ENCODE results near the gene SCGB3A1.

DNA sequence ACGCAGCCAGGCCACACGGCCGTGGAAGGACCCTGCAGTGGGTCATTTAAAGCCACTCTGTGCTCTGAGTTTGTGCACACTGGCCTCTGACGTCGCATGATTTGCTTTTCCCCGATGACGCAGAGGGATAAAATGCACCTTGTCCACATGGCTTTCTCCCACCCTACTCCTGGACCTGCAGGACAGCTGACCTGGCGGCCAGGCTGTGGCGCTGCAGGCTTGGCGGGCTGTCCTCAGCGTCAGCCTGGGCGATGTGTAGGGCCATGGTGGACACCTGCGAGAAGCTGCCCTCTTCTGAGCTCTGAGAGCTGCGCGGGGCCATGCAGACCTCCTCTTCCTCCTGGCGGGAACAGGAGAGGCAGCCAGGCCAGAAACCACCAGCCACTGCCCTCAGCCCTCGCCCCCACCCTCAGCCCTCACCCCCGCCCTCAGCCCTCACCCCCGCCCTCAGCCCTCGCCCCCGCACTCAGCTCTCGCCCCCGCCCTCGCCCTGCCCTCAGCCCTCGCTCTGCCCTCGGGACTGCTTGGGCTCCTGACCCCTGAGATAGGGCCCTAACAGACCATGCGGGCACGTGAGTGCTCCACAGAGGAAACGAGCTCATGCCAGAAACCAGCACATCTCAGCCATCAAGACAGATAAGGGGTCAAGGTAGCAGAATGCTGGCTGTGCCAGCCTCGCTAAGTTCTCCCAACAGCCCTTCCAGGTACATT, 20.0 kb upstream of the SCGB3A1 start:
- TF ChIP-seq, protein P1, sequence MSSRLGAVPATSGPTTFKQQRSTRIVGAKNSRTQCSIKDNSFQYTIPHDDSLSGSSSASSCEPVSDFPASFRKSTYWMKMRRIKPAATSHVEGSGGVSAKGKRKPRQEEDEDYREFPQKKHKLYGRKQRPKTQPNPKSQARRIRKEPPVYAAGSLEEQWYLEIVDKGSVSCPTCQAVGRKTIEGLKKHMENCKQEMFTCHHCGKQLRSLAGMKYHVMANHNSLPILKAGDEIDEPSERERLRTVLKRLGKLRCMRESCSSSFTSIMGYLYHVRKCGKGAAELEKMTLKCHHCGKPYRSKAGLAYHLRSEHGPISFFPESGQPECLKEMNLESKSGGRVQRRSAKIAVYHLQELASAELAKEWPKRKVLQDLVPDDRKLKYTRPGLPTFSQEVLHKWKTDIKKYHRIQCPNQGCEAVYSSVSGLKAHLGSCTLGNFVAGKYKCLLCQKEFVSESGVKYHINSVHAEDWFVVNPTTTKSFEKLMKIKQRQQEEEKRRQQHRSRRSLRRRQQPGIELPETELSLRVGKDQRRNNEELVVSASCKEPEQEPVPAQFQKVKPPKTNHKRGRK (CRISPR knock-in tag; IDR thresholded peaks at IDR 0.05; ENCODE audit: borderline replicate concordance), result no peak
- TF ChIP-seq TCF7 (CRISPR knock-in tag; IDR thresholded peaks at IDR 0.05; ENCODE audit: low read depth), result no peak
- no peak for TF ChIP-seq USF2 (CRISPR knock-in tag; IDR thresholded peaks at IDR 0.05)
- TF ChIP-seq ELF4 (CRISPR knock-in tag; IDR thresholded peaks at IDR 0.05; ENCODE audit: low read depth), result no peak
- TF ChIP-seq, protein P2, sequence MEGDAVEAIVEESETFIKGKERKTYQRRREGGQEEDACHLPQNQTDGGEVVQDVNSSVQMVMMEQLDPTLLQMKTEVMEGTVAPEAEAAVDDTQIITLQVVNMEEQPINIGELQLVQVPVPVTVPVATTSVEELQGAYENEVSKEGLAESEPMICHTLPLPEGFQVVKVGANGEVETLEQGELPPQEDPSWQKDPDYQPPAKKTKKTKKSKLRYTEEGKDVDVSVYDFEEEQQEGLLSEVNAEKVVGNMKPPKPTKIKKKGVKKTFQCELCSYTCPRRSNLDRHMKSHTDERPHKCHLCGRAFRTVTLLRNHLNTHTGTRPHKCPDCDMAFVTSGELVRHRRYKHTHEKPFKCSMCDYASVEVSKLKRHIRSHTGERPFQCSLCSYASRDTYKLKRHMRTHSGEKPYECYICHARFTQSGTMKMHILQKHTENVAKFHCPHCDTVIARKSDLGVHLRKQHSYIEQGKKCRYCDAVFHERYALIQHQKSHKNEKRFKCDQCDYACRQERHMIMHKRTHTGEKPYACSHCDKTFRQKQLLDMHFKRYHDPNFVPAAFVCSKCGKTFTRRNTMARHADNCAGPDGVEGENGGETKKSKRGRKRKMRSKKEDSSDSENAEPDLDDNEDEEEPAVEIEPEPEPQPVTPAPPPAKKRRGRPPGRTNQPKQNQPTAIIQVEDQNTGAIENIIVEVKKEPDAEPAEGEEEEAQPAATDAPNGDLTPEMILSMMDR (IDR thresholded peaks at IDR 0.05), result no peak
- TF ChIP-seq E2F1 (CRISPR knock-in tag; IDR thresholded peaks at IDR 0.05), result no peak
- TF ChIP-seq FOXK1 (CRISPR knock-in tag; IDR thresholded peaks at IDR 0.05), result no peak
- TF ChIP-seq ZNF423 (CRISPR knock-in tag; IDR thresholded peaks at IDR 0.05), result no peak
- TF ChIP-seq ZNF263 (CRISPR knock-in tag; IDR thresholded peaks at IDR 0.05; ENCODE audit: low read depth), result no peak
- TF ChIP-seq ESRRA (CRISPR knock-in tag; IDR thresholded peaks at IDR 0.05; ENCODE audit: borderline replicate concordance), result no peak
- TF ChIP-seq, protein P3, sequence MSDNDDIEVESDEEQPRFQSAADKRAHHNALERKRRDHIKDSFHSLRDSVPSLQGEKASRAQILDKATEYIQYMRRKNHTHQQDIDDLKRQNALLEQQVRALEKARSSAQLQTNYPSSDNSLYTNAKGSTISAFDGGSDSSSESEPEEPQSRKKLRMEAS (CRISPR knock-in tag; IDR thresholded peaks at IDR 0.05), result no peak
- no peak for TF ChIP-seq HMGXB4 (CRISPR knock-in tag; IDR thresholded peaks at IDR 0.05)

Data from WTC11 (cell line).